DOHH2 (cell line): Measurements from ENCODE around the gene UBXN10.

ENCODE experiments used
- H3F3A ChIP-seq: fragments of 200-600 bp; sonication (generic), shearing (Covaris generic); 2 replicates; pipeline ENCODE4 v1.6.0; 2016; ENCODE audit warnings: antibody characterized with exemption, mild to moderate bottlenecking; ENCODE audit not compliant: control insufficient read depth, insufficient read depth
- H3K27ac ChIP-seq: fragments of 200-600 bp; sonication (generic); 2 replicates; pipeline ENCODE4 v1.5.1; 2014; ENCODE audit warnings: low read depth, mild to moderate bottlenecking, low read length, moderate library complexity
- H3K27me3 ChIP-seq: fragments of 200-600 bp; sonication (generic); 2 replicates; pipeline ENCODE4 v1.6.1; 2014; ENCODE audit warnings: mild to moderate bottlenecking, low read length, mixed read lengths; ENCODE audit not compliant: control insufficient read depth
- H3K36me3 ChIP-seq: fragments of 200-600 bp; sonication (generic); 2 replicates; pipeline ENCODE4 v1.6.1; 2014; ENCODE audit warnings: mild to moderate bottlenecking, low read length, moderate library complexity, mixed read lengths; ENCODE audit not compliant: control insufficient read depth
- H3K4me1 ChIP-seq: fragments of 200-600 bp; sonication (generic); 2 replicates; pipeline ENCODE4 v1.6.1; 2014; ENCODE audit warnings: mild to moderate bottlenecking, low read length, mixed read lengths; ENCODE audit not compliant: control insufficient read depth
- H3K4me2 ChIP-seq: fragments of 200-600 bp; sonication (generic); 2 replicates; pipeline ENCODE4 v1.6.0; 2014; ENCODE audit warnings: mild to moderate bottlenecking, low read length, moderate library complexity
- H3K4me3 ChIP-seq: fragments of 200-600 bp; sonication (generic); 2 replicates; pipeline ENCODE4 v1.5.1; 2014; ENCODE audit warnings: mild to moderate bottlenecking, low read length, mixed read lengths
- H3K79me2 ChIP-seq: fragments of 200-600 bp; sonication (generic); 2 replicates; pipeline ENCODE4 v1.6.1; 2014; ENCODE audit warnings: mild to moderate bottlenecking, low read length, mixed read lengths; ENCODE audit not compliant: control insufficient read depth
- H3K9me2 ChIP-seq: fragments of 200-600 bp; sonication (generic); replicated peaks from 2 replicates; pipeline ENCODE4 v1.6.1; 2014; ENCODE audit warnings: mild to moderate bottlenecking, low read length, mixed read lengths; ENCODE audit not compliant: control insufficient read depth
- H3K9me3 ChIP-seq: fragments of 200-600 bp; sonication (generic); 2 replicates; pipeline ENCODE4 v1.6.1; 2014; ENCODE audit warnings: antibody characterized with exemption, low read length, mixed read lengths; ENCODE audit not compliant: control insufficient read depth, insufficient read depth
- H4K20me1 ChIP-seq: fragments of 200-600 bp; sonication (generic); 2 replicates; pipeline ENCODE4 v1.6.0; 2014; ENCODE audit warnings: low read depth, mild to moderate bottlenecking, antibody characterized with exemption, low read length, moderate library complexity; ENCODE audit not compliant: control insufficient read depth, insufficient read depth
- CTCF ChIP-seq: fragments of 200-600 bp; sonication (generic); IDR thresholded peaks from one replicate; pipeline ENCODE4 v1.5.1; 2014; ENCODE audit warnings: antibody characterized with exemption, mild to moderate bottlenecking, low read depth, low read length; ENCODE audit not compliant: poor library complexity, severe bottlenecking
- EZH2phosphoT487 ChIP-seq: fragments of 200-600 bp; sonication (generic); IDR thresholded peaks from 2 replicates; pipeline ENCODE4 v1.6.1; 2017; ENCODE audit warnings: borderline replicate concordance, mild to moderate bottlenecking, antibody characterized with exemption, low read length, moderate library complexity, mixed read lengths

Gene UBXN10

DNA sequence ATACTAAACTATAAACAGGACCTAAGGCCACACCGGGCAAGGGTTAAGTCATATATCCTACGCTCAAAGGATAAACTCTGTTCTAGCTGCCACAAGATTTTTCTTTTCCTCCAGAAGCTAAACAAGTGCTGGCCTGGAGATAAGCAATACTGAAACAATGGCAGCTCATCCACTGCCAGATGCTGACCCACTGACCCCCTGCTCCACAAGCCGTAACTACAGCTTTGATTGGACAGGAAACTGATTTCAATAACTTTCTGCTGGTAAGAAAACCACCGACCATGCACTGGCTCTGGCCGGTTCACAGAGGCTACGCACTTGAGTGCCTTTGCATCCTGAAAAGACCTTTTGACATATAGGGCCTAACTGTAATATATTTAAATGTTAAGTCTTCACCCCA is 51.8 kb downstream of the UBXN10 start:
- Histone ChIP-seq H3K4me2 (no peak overlapping the region), H3K79me2 (no peaks in the 10 kb centered on the region), H3K4me1 (no peaks in the 10 kb centered on the region), H3K27me3 (peaks cover 45% of the 10 kb centered on the region), H4K20me1 (no peaks in the 10 kb centered on the region), H3F3A (no peaks in the 10 kb centered on the region), H3K9me2 (no peaks in the 10 kb centered on the region), H3K4me3 (no peak overlapping the region), H3K36me3 (no peaks in the 10 kb centered on the region), H3K9me3 (no peaks in the 10 kb centered on the region), H3K27ac (no peak overlapping the region)
- TF ChIP-seq CTCF: no peak
- no peak for TF ChIP-seq EZH2phosphoT487

DNA sequence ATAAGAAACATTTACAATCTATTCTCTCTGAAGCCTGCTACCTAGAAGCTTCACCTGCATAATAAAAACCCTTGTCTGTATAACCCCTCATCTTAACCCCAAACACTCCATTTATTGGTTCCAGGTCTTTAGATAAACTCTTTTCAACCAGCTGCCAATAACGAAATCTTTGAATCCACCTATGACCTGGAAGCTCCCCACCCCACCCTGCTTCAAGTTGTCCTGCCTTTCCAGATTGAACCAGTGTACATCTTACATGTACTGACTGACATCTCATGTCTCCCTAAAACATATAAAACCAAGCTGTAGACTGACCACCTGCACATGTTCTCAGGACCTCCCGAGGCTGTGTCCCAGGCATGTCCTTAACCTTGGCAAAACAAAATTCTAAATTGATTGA is 54.1 kb downstream of the UBXN10 start:
- no peaks in the 10 kb centered on the region for H4K20me1 ChIP-seq
- H3K36me3 ChIP-seq: no peaks in the 10 kb centered on the region
- H3K4me2 ChIP-seq: no peak overlapping the region
- H3K27ac ChIP-seq: no peak overlapping the region
- TF ChIP-seq EZH2phosphoT487 (no peak), CTCF (no peak)
- peaks cover 30% of the 10 kb centered on the region for H3K27me3 ChIP-seq
- H3K79me2 ChIP-seq: no peaks in the 10 kb centered on the region
- no peaks in the 10 kb centered on the region for H3K9me3 ChIP-seq
- no peaks in the 10 kb centered on the region for H3K9me2 ChIP-seq
- no peaks in the 10 kb centered on the region for H3K4me1 ChIP-seq
- H3F3A ChIP-seq: no peaks in the 10 kb centered on the region
- H3K4me3 ChIP-seq: no peak overlapping the region

- H3F3A ChIP-seq: no peaks in the 10 kb centered on the region
- no peak overlapping the region for H3K4me3 ChIP-seq
- H3K79me2 ChIP-seq: no peaks in the 10 kb centered on the region
- H3K27ac ChIP-seq: no peak overlapping the region
- no peak for TF ChIP-seq EZH2phosphoT487
- TF ChIP-seq CTCF: no peak
- H3K9me2 ChIP-seq: no peaks in the 10 kb centered on the region
- H3K36me3 ChIP-seq: no peaks in the 10 kb centered on the region
- H3K4me2 ChIP-seq: no peak overlapping the region
- H3K4me1 ChIP-seq: no peaks in the 10 kb centered on the region
- no peaks in the 10 kb centered on the region for H3K9me3 ChIP-seq
- H4K20me1 ChIP-seq: no peaks in the 10 kb centered on the region
- peaks cover 15% of the 10 kb centered on the region for H3K27me3 ChIP-seq
These were observed 57.1 kb downstream of the UBXN10 start for GRCh38 chr1:20242890-20243479.
